SK-N-MC (cell line): Measurements from ENCODE around the gene SNX10.
A peak's percentile ranks its signal among the peaks of the same experiment; 100 is the strongest.

Experiments used
- DNase-seq: peaks from one replicate; pipeline ENCODE4 v3.0.0-alpha.2; 2011; ENCODE audit warnings: low read depth, low spot score
- H3K27ac ChIP-seq: fragments of 200-600 bp; sonication (generic); 2 replicates; pipeline ENCODE4 v1.5.1; 2016; ENCODE audit warnings: mixed run types
- H3K36me3 ChIP-seq: fragments of 200-600 bp; sonication (generic); 2 replicates; pipeline ENCODE4 v1.6.1; 2017; ENCODE audit warnings: antibody characterized with exemption, low read length, mixed read lengths; ENCODE audit not compliant: insufficient read depth
- H3K4me3 ChIP-seq: fragments of 200-600 bp; sonication (generic); 2 replicates; pipeline ENCODE4 v1.5.1; 2016
- H3K9ac ChIP-seq: fragments of 200-600 bp; sonication (generic); 2 replicates; pipeline ENCODE4 v1.8.0; 2017; ENCODE audit warnings: mixed run types, mixed read lengths; ENCODE audit not compliant: insufficient read length
- H3K9me3 ChIP-seq: fragments of 200-600 bp; sonication (generic); 2 replicates; pipeline ENCODE4 v1.6.1; 2017; ENCODE audit warnings: low read depth, mild to moderate bottlenecking, antibody characterized with exemption, low read length, moderate library complexity, mixed read lengths
- EZH2 ChIP-seq: fragments of 200-600 bp; sonication (generic); IDR thresholded peaks from one replicate; pipeline ENCODE4 v1.6.1; 2017; ENCODE audit warnings: antibody characterized with exemption
- FOXP2 ChIP-seq: optimal IDR thresholded peaks from 2 replicates; pipeline ENCODE3; 2011; ENCODE audit warnings: mild to moderate bottlenecking, moderate library complexity; ENCODE audit not compliant: insufficient read depth; ENCODE audit errors: extremely low read length, control extremely low read depth
- POLR2AphosphoS5 ChIP-seq: IDR thresholded peaks from 2 replicates; pipeline ENCODE4 v1.6.1; 2012; ENCODE audit warnings: mild to moderate bottlenecking, low read depth, low read length, borderline replicate concordance

The SNX10 gene

DNA sequence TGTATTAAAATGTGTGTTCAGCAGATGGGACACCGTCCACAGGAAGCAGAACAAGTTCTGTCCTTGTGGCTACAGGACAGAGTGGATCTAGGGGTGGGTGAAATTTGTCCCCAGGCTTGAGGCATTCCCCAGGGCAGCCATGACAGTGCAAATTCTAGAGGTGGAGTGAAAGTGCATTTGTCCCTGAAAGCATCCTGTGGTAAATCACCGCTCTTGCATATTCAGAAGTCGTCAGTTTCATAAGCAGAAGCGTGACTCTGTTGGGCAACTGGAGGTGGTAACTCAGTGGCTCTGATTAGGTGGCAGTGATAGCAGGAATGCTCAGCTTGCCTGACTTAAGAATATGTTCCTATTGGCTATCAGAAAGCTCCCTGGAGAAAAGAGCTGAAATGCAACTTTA, 96.6 kb downstream of the SNX10 start:
- H3K9ac ChIP-seq, result no peak overlapping the region
- no peak for TF ChIP-seq FOXP2

DNA sequence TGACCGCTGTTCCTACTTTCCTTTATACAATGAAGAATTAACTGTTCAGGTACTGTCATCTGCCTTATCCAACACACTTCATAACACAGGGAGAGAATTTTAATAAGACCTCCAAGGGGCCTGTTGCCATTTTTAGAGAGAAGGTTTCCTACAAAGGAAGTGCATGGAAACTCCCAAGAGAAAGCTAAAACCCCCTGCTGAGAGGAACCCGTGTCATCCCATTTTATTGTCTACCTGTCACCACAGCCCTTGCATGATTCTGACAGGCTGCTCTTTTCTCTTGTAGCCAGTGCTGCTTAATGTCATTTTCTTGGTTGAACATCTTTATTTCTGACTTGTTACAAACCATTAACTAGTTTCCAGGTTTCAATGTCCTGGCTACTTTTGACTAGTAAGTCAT, 98.4 kb downstream of the SNX10 start:
- no peak for DNase-seq
- H3K9ac ChIP-seq, result no peak overlapping the region
- H3K27ac ChIP-seq, result no peak overlapping the region
- H3K36me3 ChIP-seq, result no peaks in the 10 kb centered on the region
- no peak for TF ChIP-seq EZH2
- no peak for TF ChIP-seq POLR2AphosphoS5
- no peak for TF ChIP-seq FOXP2
- no peak overlapping the region for H3K4me3 ChIP-seq
- no peaks in the 10 kb centered on the region for H3K9me3 ChIP-seq

More for the DNA sequence above, 96.6 kb downstream of the SNX10 start:
- Histone ChIP-seq H3K9me3 (no peaks in the 10 kb centered on the region), H3K27ac (no peak overlapping the region), H3K36me3 (no peaks in the 10 kb centered on the region), H3K4me3 (no peak overlapping the region)
- no peak for DNase-seq

DNA sequence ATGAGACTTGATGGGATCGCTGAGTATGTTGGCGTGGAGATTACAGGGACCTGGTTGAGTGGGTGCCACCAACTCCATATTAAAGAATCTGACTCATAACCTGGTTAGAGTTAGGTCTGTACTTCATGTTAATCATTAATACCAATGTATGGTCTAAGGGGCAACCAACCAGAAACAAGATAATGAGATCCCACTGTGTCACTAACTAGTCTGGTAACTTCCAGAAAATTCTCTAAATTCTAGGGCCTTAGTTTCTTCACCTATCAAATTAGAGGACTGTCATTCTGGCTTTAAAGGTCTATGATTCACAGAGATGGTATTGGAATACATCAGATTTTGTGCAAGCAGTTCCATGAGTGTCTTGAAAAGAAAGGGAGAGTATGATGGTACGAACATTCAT, 102.2 kb downstream of the SNX10 start:
- Histone ChIP-seq H3K9ac (no peak overlapping the region), H3K36me3 (no peaks in the 10 kb centered on the region), H3K4me3 (no peak overlapping the region), H3K27ac (no peak overlapping the region), H3K9me3 (no peaks in the 10 kb centered on the region)
- DNase-seq, result no peak
- TF ChIP-seq POLR2AphosphoS5, result no peak
- no peak for TF ChIP-seq FOXP2
- no peak for TF ChIP-seq EZH2

DNA sequence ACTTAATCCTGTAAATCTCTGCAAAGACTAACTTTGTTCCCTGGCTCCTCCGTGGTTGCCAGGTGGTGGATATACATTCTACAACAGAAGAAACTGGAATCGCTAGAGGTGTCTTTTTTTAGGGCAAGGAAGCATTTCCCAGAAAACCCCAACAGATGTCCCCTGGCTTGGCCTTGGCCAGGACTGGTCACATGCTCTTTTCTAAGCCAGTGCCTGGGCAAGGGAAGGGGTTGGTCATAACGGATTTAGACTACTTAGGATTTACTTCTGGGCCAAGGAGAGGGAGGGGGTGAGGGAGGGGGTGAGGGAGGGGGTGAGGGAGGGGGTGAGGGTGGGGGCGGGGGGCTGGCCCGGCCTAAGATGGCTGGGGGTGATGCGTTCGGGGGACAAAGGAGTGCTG, 105.7 kb downstream of the SNX10 start:
- TF ChIP-seq FOXP2 (no peak), POLR2AphosphoS5 (no peak), EZH2 (no peak)
- Histone ChIP-seq H3K4me3 (no peak overlapping the region), H3K9me3 (no peaks in the 10 kb centered on the region), H3K27ac (no peak overlapping the region), H3K9ac (no peak overlapping the region), H3K36me3 (no peaks in the 10 kb centered on the region)
- no peak for DNase-seq

DNA sequence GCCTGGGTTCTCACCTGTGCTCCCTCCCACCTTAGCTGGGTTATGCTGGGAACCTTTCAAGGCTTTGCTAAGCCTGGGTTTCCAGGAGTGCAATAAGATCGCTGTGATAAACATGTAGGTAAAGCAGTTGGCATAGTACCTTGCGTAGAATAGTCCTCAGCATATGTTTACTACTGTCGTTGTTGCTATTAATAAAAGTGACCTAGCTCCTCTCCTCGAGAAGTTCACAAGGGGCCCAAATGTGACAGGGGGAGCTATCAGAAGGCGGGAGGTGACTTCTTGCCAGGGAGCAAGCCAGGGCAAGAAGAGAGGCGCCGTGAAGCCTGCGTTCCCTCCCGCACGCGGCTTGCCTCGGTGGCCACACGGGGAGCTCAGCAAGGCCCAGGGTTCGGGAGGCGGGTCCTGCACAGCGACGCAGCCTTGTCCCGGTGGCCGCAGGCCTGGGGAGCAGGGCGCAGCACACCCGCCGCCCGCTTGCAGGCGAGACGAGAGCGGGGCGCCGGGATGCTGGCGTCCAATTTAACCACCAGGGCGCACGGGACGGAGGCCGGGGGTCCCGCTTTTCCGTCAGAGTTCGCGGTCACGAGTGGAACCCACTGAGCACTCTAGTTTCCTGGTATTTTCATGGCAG, 106.2 kb downstream of the SNX10 start:
- TF ChIP-seq EZH2 (no peak), POLR2AphosphoS5 (no peak), FOXP2 (no peak)
- H3K27ac ChIP-seq, result no peak overlapping the region
- no peak for DNase-seq

DNA sequence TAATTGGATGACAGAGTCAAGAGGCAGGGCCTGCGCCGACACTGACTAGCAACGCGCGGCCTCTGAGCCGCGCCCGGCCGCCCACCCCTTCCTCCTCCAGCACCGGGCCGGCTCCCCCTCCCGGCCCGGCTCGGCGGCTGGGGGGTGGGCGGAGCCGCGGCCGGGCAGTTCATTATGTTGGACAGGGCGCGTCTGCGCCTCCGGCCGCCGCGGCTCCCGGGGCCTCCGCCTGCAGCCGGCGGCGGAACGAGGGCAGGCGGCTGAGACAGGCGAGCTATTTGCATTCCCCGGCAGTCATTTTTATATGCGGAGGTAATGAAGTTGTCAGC, 106.7 kb downstream of the SNX10 start:
- H3K27ac ChIP-seq, result no peak overlapping the region
- no peaks in the 10 kb centered on the region for H3K9me3 ChIP-seq
- H3K9ac ChIP-seq, result no peak overlapping the region
- peak overlapping the region; percentile 71 for H3K4me3 ChIP-seq
- TF ChIP-seq EZH2 (peak; percentile 90), POLR2AphosphoS5 (no peak)
- no peaks in the 10 kb centered on the region for H3K36me3 ChIP-seq
- DNase-seq, result no peak

More for the DNA sequence above, 106.2 kb downstream of the SNX10 start:
- Histone ChIP-seq H3K36me3 (no peaks in the 10 kb centered on the region), H3K9me3 (no peaks in the 10 kb centered on the region), H3K9ac (no peak overlapping the region), H3K4me3 (peak overlapping the region; percentile 71)

DNA sequence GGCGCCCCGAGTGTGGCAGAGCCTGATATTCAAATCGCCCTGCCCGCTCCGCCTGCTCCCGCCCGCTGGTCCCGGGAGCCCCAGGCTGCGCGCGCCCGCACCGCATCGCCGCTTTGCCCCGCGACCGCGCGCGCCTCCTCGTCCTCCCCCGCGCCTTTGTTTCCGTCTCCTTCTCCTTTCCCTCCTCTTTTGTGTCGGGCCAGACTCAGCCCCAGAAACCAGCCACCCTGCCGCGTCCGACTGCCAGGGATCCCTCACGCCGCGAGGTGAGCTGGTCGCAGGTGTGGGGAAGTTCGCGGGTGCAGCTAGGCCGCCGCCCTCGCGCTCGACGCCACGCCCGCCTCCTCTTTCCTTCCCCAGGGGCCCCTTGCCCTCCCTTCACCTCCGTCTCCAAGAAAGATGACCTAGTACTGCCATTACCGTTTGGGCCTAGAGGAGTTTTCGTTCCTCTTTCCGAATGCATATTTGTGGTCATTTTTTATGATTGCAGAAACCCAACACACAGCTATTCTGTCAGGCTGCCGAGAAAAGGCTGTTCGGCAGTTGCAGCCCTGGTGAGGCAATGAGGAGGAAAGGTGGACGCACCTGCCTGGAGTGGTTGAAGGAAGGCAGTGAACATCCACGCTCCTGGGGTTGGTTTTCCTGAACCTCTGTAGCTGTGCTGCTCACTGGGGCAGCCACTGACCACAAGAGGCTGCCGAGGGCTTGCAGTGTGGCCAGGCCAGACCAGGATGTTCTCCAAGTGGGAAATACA, 107.3 kb downstream of the SNX10 start:
- peak overlapping the region; percentile 71 for H3K4me3 ChIP-seq
- TF ChIP-seq EZH2, result peak; percentile 71
- TF ChIP-seq FOXP2, result no peak
- no peak for TF ChIP-seq POLR2AphosphoS5
- no peaks in the 10 kb centered on the region for H3K9me3 ChIP-seq
- no peak overlapping the region for H3K9ac ChIP-seq
- H3K27ac ChIP-seq, result no peak overlapping the region
- DNase-seq, result no peak
- no peaks in the 10 kb centered on the region for H3K36me3 ChIP-seq

DNA sequence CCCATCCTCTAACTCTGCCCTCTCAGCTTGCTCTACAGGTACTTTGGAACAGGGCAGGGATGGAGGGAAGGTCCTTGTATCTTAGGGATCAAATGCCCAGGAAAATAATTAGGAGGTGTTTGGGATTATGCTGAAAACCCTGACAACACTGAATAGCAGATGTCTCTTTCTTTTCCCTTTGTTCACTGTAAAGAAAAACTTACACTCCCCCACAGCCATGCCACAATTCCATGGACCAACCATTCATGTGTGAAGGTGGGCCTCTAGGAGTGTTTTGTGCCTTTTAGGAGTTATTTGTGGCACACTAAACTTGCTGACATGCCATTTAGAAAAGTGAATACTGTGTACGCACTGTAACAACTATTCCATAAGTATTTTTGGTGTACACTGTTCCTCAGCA, 108.1 kb downstream of the SNX10 start:
- TF ChIP-seq EZH2 (no peak), POLR2AphosphoS5 (no peak)
- H3K9ac ChIP-seq, result no peak overlapping the region
- no peaks in the 10 kb centered on the region for H3K36me3 ChIP-seq
- DNase-seq, result no peak
- no peak overlapping the region for H3K27ac ChIP-seq
- H3K9me3 ChIP-seq, result no peaks in the 10 kb centered on the region
- H3K4me3 ChIP-seq, result no peak overlapping the region

DNA sequence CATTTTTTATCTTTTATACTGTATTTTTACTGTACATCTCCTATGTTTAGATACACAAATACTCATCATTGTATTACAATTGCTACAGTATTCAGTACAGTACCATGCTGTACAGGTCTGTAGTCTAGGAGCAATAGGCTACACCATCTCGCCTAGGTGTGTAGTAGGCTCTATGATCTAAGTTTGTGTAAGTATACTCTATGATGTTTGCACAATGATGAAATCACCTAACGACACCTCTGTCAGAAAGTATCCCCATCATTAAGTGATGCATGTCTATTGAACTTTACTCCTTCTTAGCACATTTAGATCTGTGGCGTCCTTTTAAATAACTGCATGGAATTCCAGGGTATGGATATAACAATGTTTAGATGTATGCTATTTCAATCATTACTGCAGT, 112.0 kb downstream of the SNX10 start:
- H3K9ac ChIP-seq, result no peak overlapping the region
- no peak overlapping the region for H3K4me3 ChIP-seq
- no peak overlapping the region for H3K27ac ChIP-seq
- no peak for DNase-seq
- H3K9me3 ChIP-seq, result no peaks in the 10 kb centered on the region
- TF ChIP-seq FOXP2, result no peak
- TF ChIP-seq EZH2, result no peak
- TF ChIP-seq POLR2AphosphoS5, result no peak
- H3K36me3 ChIP-seq, result no peaks in the 10 kb centered on the region
